ENCODE measurements around the gene MARS1.
A peak's percentile ranks its signal among the peaks of the same experiment; 100 is the strongest.

The MARS1 gene

DNA sequence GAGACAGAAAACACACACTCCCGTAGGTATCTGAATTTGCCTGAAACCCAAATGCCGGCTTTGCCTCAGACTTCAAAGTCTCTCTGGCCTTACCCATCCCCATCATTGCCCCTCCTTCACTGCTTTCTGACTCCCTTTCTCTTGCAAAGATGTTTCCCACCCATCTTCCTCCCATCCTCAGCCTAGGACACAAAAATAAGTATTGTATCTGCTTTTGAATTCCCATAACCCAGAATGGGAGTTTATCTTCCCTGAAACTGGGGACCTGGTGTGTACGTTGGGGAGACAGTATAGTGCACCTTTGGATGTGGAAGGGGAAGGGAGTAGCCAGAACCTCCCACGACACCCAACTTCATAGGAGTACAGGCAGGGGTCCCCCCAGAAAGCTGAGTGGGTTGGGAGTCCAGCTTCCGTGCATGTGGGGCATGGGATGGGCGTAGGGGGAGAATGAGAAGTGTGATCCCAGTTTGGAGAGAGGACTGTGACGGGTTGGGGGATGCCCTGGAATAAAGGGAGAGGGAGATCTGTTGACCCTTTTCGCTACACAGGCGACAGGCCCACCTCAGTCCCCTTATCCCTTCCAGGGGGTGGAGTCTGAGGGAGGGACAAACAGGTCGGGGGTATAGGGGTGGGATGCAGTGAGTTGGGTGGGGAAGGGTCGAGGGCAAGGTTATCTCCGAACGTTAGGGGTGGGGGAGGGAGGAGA is 61.5 kb downstream of the MARS1 start:
- H3K36me3 ChIP-seq (ENCODE audit: low read depth), result peaks cover 15% of the 10 kb centered on the region
- ATAC-seq (ENCODE audit: low read depth), result no peak

GRCh38 chr12:57549909-57550640 is 62.2 kb downstream of the MARS1 start, which contains the start of gene KIF5A:
Gene KIF5A (plus strand): TSS chr12:57550044. CDS start chr12:57550272, 228 bp downstream.
- DNase-seq (ENCODE audit: low spot score), result no peak
- no peak for TF ChIP-seq CTCF (IDR thresholded peaks at IDR 0.05; ENCODE audit: poor library complexity, severe bottlenecking)
- peak within 1 kb of the TSS; percentile 40 for H3K4me3 ChIP-seq (ENCODE audit: severe bottlenecking)
- H3K4me1 ChIP-seq (ENCODE audit: insufficient read depth, poor library complexity, severe bottlenecking), result peaks cover 8% of the 10 kb centered on the region
- H3K27me3 ChIP-seq (ENCODE audit: insufficient read depth, poor library complexity, severe bottlenecking), result no peaks in the 10 kb centered on the region
- no peaks in the 10 kb centered on the region for H3K9me3 ChIP-seq (ENCODE audit: severe bottlenecking)
- peak; percentile 12; the same call in 1 of the 3 replicates for ATAC-seq (ENCODE audit: low read depth)
- peaks cover 9% of the 10 kb centered on the region for H3K36me3 ChIP-seq (ENCODE audit: low read depth)
- no peak within 1 kb of the TSS for H3K27ac ChIP-seq (ENCODE audit: poor library complexity, severe bottlenecking)

More for the DNA sequence above, 61.5 kb downstream of the MARS1 start:
- Histone ChIP-seq H3K27ac (ENCODE audit: poor library complexity, severe bottlenecking) (no peak overlapping the region), H3K9me3 (ENCODE audit: severe bottlenecking) (no peaks in the 10 kb centered on the region), H3K4me1 (ENCODE audit: insufficient read depth, poor library complexity, severe bottlenecking) (peaks cover 8% of the 10 kb centered on the region), H3K4me3 (ENCODE audit: severe bottlenecking) (peak overlapping the region; percentile 40), H3K27me3 (ENCODE audit: insufficient read depth, poor library complexity, severe bottlenecking) (no peaks in the 10 kb centered on the region)
- no peak for TF ChIP-seq CTCF (IDR thresholded peaks at IDR 0.05; ENCODE audit: poor library complexity, severe bottlenecking)
- DNase-seq (ENCODE audit: low spot score), result no peak

DNA sequence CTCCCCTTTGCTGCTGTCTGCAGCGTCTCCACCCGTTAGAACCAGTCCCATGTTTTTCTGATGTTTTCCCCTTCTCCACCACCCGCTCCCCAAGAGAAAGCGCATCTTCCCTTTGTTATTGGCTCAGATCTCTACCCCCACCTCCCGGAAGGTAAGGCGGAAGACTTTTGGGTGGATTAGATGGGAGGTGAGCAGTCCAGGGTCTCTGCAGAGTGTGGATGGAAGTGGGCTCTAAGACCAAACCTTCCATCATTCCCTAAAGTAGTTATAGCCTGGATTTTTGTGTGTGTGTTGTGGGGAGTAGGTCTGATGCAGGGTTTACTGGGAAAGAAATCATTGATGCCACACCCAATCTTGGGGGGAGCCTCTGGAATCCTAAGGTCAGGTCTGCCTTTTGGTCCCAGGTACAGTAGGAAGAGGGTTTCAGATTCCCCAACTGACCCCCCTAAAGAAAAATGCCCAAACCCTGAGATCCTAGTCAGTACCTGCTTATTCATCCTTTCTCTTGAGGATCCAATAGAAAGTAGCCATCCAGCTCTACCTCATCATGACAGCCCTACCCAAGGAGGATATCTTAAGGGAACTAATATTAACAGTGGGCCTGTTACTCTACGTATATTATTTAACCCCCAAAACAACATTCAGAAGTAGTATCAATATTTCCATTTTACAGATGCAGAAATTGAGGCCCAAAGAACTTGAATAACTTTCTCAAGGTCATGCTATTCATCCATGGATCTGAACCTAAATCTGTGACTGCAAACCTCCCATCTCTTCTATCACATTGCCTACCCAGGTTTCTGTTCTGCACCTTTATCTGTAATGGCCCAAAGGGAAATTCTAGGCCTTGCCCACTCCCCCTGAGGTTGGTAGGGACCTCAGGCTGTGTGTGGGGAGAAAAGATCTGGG is 63.0 kb downstream of the MARS1 start:
- H3K27ac ChIP-seq (ENCODE audit: poor library complexity, severe bottlenecking), result no peak overlapping the region
- ATAC-seq (ENCODE audit: low read depth) (no peak), DNase-seq (ENCODE audit: low spot score) (no peak)
- peaks cover 2% of the 10 kb centered on the region for H3K4me1 ChIP-seq (ENCODE audit: insufficient read depth, poor library complexity, severe bottlenecking)
- H3K27me3 ChIP-seq (ENCODE audit: insufficient read depth, poor library complexity, severe bottlenecking), result no peaks in the 10 kb centered on the region
- H3K4me3 ChIP-seq (ENCODE audit: severe bottlenecking), result no peak overlapping the region
- TF ChIP-seq CTCF (IDR thresholded peaks at IDR 0.05; ENCODE audit: poor library complexity, severe bottlenecking), result no peak
- H3K9me3 ChIP-seq (ENCODE audit: severe bottlenecking), result no peaks in the 10 kb centered on the region
- H3K36me3 ChIP-seq (ENCODE audit: low read depth), result peaks cover under 1% of the 10 kb centered on the region; the same call in 1 of the 2 replicates

GRCh38 chr12:57551637-57552305 is 63.9 kb downstream of the MARS1 start:
- no peak for TF ChIP-seq CTCF (IDR thresholded peaks at IDR 0.05; ENCODE audit: poor library complexity, severe bottlenecking)
- no peak overlapping the region for H3K4me3 ChIP-seq (ENCODE audit: severe bottlenecking)

More at GRCh38 chr12:57551637-57552305, 63.9 kb downstream of the MARS1 start:
- Histone ChIP-seq H3K9me3 (ENCODE audit: severe bottlenecking) (no peaks in the 10 kb centered on the region), H3K27ac (ENCODE audit: poor library complexity, severe bottlenecking) (no peak overlapping the region), H3K36me3 (ENCODE audit: low read depth) (no peaks in the 10 kb centered on the region), H3K27me3 (ENCODE audit: insufficient read depth, poor library complexity, severe bottlenecking) (no peaks in the 10 kb centered on the region), H3K4me1 (ENCODE audit: insufficient read depth, poor library complexity, severe bottlenecking) (no peaks in the 10 kb centered on the region)
- DNase-seq (ENCODE audit: low spot score) (no peak), ATAC-seq (ENCODE audit: low read depth) (no peak)
